ENCODE measurements around the gene NOC3L. TPM values are rescaled to one million over a fixed set of nuclear protein-coding genes. Genes with fewer than 3 reads are reported as not detected.

The NOC3L gene
- total and polyA plus RNA-seq, 2 donors (not counting 3 experiments of a cell fraction or from before 2014, with no cell fraction given): 4.3 to 20.5 TPM

DNA sequence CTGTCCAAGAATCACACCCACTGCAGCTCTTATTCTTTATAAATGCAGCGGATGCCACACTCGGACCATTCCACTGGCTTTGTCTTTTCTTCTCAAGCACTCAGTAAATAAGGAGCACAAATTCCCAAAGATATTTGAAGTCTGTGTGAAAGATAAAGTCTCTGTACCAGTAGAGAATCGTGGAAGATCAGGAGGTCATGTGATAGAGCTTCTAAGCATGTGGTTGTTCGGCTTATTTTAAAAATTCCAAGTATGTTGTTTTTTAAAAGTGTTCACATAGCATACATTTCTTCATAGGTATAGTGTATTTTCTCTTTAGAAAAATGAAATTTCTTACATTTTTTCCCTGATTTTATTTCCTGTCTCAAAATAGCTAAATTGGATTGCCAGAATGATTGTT, 75.8 kb downstream of the NOC3L start:
- ChIA-PET CTCF (interaction anchor here (1.0 to 2.6 kb wide), 6 partner anchors 22 to 157 kb away, joined by 3 to 26 read pairs (median 6); no protein-coding TSS in a partner anchor), POLR2A (no interaction called here)
- dilution Hi-C loops (cut with MboI; ENCODE audit: extremely low pct_ligation_motif_present, low sequenced_read_pairs) (no loop called here), intact Hi-C loops (cut with micrococcal nuclease) (no loop called here)
- Histone ChIP-seq H2AFZ (ENCODE audit: low read depth, low read length) (no peak overlapping the region), H3K4me1 (ENCODE audit: control insufficient read depth, extremely low read depth, insufficient read depth, low read length) (no peaks in the 10 kb centered on the region), H3K36me3 (ENCODE audit: control insufficient read depth in 2 of 2, extremely low read depth in 1 of 2, insufficient read depth in 2 of 2, low read length in 2 of 2) (no peaks in the 10 kb centered on the region), H3K79me2 (ENCODE audit: control insufficient read depth, insufficient read depth, low read length) (no peaks in the 10 kb centered on the region), H4K20me1 (replicated peaks; ENCODE audit: control insufficient read depth, extremely low read depth, insufficient read depth, low read length) (no peaks in the 10 kb centered on the region), H3K4me2 (ENCODE audit: insufficient read depth, low read length) (no peak overlapping the region), H3K9me1 (replicated peaks; ENCODE audit: control insufficient read depth, extremely low read depth, insufficient read depth, low read length) (no peaks in the 10 kb centered on the region), H3K27me3 (ENCODE audit: control insufficient read depth in 2 of 2, insufficient read depth in 2 of 2, low read length in 2 of 2) (peaks cover 0 to 2% of the 10 kb centered on the region in 2 experiments), H3K27ac (ENCODE audit: insufficient read depth, low read depth, low read length) (no peak overlapping the region), H3K4me3 (replicated peaks in 1 of 3; ENCODE audit: insufficient read depth in 1 of 3, low read depth in 1 of 3, low read length in 3 of 3) (no peak overlapping the region), H3K9ac (replicated peaks; ENCODE audit: extremely low read depth, insufficient read depth, low read length) (no peak overlapping the region), H3K9me3 (replicated peaks; ENCODE audit: control insufficient read depth, insufficient read depth, low read length) (no peaks in the 10 kb centered on the region)
- FAIRE-seq (no peak), DNase-seq (ENCODE audit: low read depth, low spot score) (no peak)
- no TSS peak for BruUV-seq (replicated peaks)
- TF ChIP-seq, protein P1, sequence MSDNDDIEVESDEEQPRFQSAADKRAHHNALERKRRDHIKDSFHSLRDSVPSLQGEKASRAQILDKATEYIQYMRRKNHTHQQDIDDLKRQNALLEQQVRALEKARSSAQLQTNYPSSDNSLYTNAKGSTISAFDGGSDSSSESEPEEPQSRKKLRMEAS (IDR thresholded peaks at IDR 0.05; ENCODE audit: insufficient read depth, insufficient read length): no peak
- TF ChIP-seq POLR2A (IDR thresholded peaks at IDR 0.05; ENCODE audit: low read depth, low read length) (no peak), EZH2 (IDR thresholded peaks at IDR 0.05; ENCODE audit: borderline replicate concordance, low read depth, low read length, severe bottlenecking) (no peak), JUN (IDR thresholded peaks at IDR 0.05; ENCODE audit: borderline replicate concordance, insufficient read depth, insufficient read length, low read depth) (no peak), POLR2AphosphoS5 (IDR thresholded peaks at IDR 0.05; ENCODE audit: insufficient read depth, low read depth, low read length) (no peak), FOS (IDR thresholded peaks at IDR 0.05; ENCODE audit: borderline replicate concordance, insufficient read depth, low read length) (no peak), GATA2 (IDR thresholded peaks at IDR 0.05; ENCODE audit: insufficient read depth, insufficient read length, low read depth, low read length) (no peak), MYC (IDR thresholded peaks at IDR 0.05; ENCODE audit: low read depth, low read length) (no peak)
- TF ChIP-seq, protein P2, sequence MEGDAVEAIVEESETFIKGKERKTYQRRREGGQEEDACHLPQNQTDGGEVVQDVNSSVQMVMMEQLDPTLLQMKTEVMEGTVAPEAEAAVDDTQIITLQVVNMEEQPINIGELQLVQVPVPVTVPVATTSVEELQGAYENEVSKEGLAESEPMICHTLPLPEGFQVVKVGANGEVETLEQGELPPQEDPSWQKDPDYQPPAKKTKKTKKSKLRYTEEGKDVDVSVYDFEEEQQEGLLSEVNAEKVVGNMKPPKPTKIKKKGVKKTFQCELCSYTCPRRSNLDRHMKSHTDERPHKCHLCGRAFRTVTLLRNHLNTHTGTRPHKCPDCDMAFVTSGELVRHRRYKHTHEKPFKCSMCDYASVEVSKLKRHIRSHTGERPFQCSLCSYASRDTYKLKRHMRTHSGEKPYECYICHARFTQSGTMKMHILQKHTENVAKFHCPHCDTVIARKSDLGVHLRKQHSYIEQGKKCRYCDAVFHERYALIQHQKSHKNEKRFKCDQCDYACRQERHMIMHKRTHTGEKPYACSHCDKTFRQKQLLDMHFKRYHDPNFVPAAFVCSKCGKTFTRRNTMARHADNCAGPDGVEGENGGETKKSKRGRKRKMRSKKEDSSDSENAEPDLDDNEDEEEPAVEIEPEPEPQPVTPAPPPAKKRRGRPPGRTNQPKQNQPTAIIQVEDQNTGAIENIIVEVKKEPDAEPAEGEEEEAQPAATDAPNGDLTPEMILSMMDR (IDR thresholded peaks at IDR 0.05; ENCODE audit: extremely low read depth in 1 of 2, insufficient read depth in 1 of 2, low read depth in 1 of 2, low read length in 2 of 2): no peak

Measured in endothelial cell of umbilical vein (primary cell).